Breast epithelium (tissue), 3 donors: Measurements from ENCODE around the gene LRP2.

Experiments
- POLR2A ChIP-seq: fragments of 450-650 bp; IDR thresholded peaks from one replicate; pipeline ENCODE4 v1.6.1; 2016; ENCODE audit warnings: antibody characterized with exemption, mild to moderate bottlenecking, moderate library complexity
- TF ChIP-seq, protein P1 (sequence below), 3 donors: fragments of 450-650 bp; IDR thresholded peaks; one replicate each; pipeline ENCODE4 v1.5.1; 2016 to 2017; ENCODE audit warnings: antibody characterized with exemption in 3 of 3, mild to moderate bottlenecking in 3 of 3, moderate library complexity in 3 of 3

- TF ChIP-seq, protein P1, sequence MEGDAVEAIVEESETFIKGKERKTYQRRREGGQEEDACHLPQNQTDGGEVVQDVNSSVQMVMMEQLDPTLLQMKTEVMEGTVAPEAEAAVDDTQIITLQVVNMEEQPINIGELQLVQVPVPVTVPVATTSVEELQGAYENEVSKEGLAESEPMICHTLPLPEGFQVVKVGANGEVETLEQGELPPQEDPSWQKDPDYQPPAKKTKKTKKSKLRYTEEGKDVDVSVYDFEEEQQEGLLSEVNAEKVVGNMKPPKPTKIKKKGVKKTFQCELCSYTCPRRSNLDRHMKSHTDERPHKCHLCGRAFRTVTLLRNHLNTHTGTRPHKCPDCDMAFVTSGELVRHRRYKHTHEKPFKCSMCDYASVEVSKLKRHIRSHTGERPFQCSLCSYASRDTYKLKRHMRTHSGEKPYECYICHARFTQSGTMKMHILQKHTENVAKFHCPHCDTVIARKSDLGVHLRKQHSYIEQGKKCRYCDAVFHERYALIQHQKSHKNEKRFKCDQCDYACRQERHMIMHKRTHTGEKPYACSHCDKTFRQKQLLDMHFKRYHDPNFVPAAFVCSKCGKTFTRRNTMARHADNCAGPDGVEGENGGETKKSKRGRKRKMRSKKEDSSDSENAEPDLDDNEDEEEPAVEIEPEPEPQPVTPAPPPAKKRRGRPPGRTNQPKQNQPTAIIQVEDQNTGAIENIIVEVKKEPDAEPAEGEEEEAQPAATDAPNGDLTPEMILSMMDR (IDR thresholded peaks at IDR 0.05) = no peak
- no peak for TF ChIP-seq POLR2A
Measured at GRCh38 chr2:169081551-169081950, 280.8 kb downstream of the LRP2 start.
